Germinal center (tissue), 1 donor: ENCODE measurements around the gene ACD.

Experiments
- DNase-seq: peaks from one replicate; pipeline ENCODE4 v3.0.0; 2012; ENCODE audit warnings: mixed read lengths, low spot score

The ACD gene

GRCh38 chr16:67661886-67662652, 2.0 kb upstream of the ACD start:
- no peak for DNase-seq

GRCh38 chr16:67661101-67661761, 1.2 kb upstream of the ACD start:
- DNase-seq: peak; percentile 37

DNA sequence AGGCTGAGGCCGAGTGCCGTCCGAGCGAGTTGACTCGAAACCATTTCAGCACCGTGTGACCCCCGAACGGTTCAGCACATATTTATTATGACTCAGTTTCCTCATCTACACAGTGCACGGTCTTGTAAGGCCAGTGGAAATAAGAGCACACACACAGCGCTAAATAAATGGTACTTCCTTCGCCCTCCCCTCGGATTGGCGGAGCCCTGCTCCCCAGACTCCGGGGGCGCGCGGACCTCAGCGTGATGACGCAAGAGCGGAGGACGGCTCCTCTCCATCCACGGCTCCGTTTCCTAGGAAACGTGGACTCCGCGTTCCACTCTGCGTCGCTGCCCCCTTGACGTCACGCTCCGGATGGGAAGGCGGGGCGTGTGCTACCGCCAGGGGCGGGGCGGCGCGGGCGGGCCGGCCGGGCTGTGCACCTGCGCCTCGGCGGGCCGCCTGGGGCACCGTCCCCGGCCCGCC, 536 bp upstream of the ACD start, which contains the start of gene PARD6A:
PARD6A (plus strand) TSS at position 397 of the 465 bp plus-strand sequence. CDS start 79 bp downstream, outside the sequence.
- peak; percentile 99 for DNase-seq

DNA sequence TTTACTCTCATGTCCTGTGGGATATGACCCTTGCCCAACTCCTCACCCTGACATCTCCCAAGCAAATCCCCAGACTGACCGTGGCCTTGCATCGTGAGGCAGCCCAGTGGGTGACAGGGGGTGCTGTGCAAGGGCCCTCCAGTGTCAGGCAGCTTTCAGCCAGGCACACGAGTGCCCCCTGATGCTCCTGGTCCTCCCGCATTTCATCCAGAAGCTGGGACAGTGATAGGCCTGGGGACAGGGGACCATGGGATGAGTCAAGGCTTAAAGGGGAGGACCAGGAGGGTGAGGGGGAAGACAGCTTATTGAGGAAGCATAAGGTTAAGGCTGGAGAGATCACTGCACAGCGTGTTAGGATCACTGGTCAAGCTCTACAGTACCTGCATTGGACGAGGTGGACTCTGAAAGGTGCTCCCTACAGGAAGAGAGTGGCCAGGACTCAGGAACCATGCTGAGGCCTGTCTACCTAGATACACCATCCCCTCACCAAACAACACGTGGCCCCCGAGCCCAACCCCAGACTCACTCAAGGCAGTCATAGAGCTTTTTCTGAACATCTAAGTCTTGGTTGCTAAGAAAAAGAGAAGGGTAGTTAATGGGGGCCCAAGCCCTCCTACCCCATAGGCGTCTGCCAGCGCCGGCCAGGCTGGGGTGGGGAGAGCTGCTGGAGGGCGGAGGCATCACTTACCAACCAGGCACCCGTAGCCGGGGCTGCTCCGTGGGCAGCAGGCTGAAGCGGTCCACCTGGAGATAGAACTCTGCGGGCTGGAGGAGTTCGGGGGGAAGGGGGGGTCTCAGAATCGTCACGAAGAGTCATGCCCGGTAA, 998 bp downstream of the ACD start:
- DNase-seq: no peak

- no peak for DNase-seq
Observed at GRCh38 chr16:67657751-67658518, 2.1 kb downstream of the ACD start.

DNA sequence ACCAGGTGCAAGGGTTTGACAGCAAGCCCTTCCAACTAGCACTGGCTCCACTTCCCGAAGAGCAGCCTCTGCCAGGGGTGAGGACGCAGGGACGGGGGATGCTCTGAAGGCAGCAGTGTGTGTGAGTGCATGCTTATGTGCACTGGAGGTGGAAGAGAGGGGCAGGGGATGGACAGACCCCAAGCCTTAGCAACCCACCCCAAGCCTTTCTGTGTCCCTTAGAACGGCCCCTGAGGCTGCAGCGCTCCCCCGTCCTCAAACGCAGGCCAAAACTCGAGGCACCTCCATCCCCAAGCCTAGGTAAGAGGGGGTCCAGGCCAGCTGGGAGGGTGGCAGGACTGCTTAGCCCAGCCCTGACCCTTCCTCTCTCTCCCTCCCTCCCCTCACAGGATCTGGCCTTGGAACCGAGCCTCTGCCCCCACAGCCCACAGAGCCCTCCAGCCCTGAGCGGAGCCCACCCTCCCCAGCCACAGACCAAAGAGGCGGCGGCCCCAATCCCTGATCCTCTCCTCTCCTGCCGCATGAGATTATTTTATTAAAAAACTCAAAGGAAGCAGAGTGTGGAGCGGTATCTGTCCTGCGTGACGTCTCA, 2.9 kb downstream of the ACD start:
- DNase-seq: no peak

- no peak for DNase-seq
Observed at GRCh38 chr16:67656344-67657016, 3.6 kb downstream of the ACD start.

- no peak for DNase-seq
Observed at GRCh38 chr16:67655363-67655762, 4.7 kb downstream of the ACD start.

- DNase-seq: no peak
Observed at GRCh38 chr16:67654403-67654911, 5.6 kb downstream of the ACD start.

GRCh38 chr16:67653789-67654402, 6.2 kb downstream of the ACD start:
- DNase-seq: no peak

DNA sequence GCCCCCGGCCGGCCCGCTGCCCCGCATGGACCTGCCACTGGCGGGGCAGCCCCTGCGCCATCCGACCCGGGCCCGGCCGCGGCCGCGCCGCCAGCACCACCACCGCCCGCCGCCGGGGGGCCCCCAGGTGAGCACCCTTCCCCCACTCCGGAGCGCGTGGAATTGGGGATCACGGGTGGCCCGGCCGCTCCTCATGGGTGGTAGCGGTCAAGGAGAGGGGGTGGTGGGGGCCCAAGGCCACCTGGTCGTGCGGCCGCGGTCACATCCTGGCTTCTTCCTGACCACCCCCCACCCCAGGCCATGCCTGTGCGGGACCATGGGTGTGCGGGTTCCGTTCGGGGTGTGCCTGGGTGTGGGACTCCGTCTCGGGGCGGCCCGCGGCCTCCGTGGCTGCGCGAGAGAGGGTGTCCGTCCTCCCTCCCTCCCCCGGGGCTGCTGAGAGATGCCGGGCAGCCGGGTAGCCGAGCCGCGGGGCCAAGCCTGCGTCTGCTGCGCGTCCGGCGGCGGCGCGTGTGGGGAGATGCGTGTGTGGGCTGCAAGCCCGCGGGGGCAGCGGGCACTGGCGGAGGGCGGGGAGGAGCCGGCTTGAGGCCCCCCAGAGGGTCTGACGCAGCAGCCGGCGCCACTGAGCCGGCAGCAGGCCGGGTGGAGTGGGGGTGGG, 6.8 kb downstream of the ACD start:
- no peak for DNase-seq

GRCh38 chr16:67652578-67653127, 7.4 kb downstream of the ACD start:
- DNase-seq: no peak

DNA sequence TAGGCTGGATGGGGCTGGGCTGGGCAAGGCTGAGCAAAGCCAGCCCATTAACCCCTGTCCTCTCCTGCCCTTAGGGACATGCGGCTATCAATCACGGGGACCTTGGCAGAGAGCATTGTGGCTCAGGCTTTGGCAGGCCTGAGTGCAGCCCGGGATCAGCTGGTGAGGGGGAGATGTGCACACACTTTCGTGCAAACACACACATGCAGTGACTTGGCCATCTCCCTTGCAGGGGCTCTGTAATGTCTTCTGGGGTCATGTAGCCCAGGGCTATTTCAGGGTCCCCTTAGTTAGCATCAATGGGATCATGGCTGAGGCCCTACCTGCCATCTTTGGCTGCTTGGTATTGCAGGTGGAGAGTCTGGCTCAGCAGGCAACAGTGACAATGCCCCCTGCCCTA, 8.2 kb downstream of the ACD start:
- DNase-seq: no peak

DNA sequence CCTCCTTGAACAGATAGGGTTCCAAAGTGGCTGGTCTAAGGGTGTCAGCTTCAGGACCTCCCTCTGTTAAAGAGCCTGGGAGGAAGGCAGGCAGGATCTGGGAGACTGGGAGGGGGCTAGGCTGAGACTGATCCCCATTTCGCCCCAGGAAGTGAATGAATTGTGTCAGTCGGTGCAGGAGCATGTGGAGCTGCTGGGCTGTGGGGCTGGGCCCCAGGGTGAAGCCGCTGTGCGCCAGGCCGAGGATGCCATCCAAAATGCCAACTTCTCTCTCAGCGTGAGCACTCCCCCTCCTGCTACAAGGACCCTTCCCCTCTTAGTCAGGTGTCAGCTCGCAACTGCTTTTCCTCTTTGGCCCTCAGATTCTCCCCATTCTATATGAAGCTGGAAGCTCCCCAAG, 9.0 kb downstream of the ACD start:
- DNase-seq: no peak

- no peak for DNase-seq
Observed at GRCh38 chr16:67650023-67650422, 10.0 kb downstream of the ACD start.

DNA sequence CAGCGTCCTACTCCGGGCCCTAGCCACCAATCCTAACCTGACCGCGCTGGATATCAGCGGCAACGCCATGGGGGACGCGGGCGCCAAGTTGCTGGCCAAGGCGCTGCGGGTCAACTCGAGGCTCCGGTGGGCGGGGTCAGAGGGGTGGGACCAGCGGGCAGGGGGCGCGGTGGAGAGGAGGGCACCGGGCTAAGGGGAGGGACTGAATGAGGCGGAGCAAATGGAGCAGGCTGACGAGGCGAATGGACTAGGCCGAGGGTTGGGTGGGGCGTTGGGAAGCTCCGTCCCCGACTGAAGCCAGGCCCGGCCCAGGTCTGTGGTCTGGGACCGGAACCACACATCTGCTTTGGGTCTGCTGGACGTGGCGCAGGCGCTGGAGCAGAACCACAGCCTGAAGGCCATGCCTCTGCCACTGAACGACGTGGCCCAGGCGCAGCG, 10.5 kb downstream of the ACD start:
- no peak for DNase-seq

DNA sequence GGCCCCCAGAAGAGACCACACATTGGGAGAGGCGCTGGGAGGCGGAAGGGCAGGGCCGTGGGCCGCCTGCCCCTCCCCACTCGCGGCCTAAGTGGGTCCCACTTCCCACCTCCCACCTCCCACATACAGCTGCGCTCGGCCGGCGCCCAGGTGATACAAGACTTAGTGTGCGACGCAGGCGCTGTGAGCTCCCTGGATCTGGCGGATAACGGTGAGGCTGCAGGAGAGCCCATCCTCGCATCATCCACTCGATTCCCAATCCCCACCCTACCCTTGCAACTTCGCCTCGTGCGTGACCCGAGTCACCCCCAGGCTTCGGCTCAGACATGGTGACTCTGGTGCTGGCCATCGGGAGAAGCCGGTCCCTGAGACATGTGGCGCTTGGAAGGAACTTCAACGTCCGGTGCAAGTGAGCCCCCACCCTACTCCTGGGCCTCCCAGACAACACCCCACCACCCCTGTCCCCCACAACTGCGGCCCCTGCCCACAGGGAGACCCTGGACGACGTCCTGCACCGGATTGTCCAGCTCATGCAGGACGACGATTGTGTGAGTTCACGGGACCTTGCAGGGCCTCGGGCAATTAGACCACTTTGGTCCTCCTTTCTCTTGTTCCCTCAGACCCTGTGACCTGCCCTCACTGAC, 11.2 kb downstream of the ACD start:
- DNase-seq: no peak

DNA sequence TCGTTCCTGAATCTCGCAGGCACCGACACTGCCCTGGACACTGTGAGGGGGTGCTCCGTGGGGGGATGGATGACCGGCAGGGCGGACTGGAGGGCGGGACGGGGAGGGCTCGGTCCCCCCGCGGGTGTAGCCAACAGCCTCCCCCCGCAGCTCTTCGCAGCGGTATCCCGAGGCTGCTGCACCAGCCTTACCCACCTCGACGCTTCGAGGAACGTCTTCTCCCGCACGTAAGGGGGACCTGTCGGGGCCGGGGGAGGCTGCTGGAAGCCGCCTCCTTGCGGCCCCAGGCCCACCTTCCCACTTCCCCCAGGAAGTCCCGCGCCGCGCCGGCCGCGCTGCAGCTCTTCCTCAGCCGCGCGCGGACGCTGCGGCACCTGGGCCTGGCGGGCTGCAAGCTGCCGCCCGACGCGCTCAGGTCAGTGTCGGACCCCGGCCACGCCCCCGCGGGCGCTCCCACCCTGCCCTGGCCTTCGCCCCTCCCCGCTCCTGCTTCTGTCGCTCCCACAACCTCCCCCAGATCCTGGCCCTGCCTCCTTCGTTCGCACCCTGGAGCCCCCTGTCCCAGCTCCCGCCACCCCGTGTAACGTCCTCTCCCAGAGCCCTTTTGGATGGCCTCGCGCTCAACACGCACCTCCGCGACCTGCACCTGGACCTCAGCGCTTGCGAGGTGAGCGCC, 11.8 kb downstream of the ACD start:
- no peak for DNase-seq
